Measurements from ENCODE around the gene MEF2D.

DNA sequence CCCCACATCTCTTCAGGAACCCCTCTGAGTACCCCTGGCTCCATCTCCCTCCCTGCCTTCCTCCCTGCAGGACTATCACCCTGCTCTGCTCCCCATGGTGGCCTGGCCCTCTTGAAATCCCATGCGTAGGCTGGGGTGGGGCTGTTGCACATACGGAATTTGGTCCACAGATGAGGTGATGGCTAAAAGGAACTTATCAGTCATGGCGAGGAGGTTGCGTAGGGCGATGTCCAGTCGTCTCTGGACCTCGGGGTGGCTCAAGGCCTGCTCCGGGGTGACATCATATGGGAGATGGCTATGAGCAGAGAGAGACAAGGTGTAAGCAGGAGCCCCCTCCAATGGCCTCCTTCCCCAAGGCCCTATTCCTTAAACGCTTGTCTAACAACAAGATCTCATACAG is 36.5 kb upstream of the MEF2D start:
- TF ChIP-seq, protein P1, sequence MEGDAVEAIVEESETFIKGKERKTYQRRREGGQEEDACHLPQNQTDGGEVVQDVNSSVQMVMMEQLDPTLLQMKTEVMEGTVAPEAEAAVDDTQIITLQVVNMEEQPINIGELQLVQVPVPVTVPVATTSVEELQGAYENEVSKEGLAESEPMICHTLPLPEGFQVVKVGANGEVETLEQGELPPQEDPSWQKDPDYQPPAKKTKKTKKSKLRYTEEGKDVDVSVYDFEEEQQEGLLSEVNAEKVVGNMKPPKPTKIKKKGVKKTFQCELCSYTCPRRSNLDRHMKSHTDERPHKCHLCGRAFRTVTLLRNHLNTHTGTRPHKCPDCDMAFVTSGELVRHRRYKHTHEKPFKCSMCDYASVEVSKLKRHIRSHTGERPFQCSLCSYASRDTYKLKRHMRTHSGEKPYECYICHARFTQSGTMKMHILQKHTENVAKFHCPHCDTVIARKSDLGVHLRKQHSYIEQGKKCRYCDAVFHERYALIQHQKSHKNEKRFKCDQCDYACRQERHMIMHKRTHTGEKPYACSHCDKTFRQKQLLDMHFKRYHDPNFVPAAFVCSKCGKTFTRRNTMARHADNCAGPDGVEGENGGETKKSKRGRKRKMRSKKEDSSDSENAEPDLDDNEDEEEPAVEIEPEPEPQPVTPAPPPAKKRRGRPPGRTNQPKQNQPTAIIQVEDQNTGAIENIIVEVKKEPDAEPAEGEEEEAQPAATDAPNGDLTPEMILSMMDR (IDR thresholded peaks at IDR 0.05), result no peak
- no peak for TF ChIP-seq POLR2A (IDR thresholded peaks at IDR 0.05)

All from uterus (tissue), 2 donors.